Daoy (cell line): ENCODE measurements around the gene BANP. TPM values are rescaled to one million over a fixed set of nuclear protein-coding genes. Genes with fewer than 3 reads are reported as not detected.
"Not testable (repeated sequence)": the region's sequence is repeated elsewhere in the genome, so short reads cannot be mapped to it uniquely, and the experiment has no call there.

Source experiments
- DNase-seq: peaks from one replicate; pipeline ENCODE4 v3.0.0-alpha.2; 2015; ENCODE audit warnings: low read depth
- total RNA-seq: library from RNA; depleted of rRNA; stranded (reverse); fragments of >200 nt; shearing (Covaris generic); gene quantifications from 2 replicates; pipeline ENCODE4 v1.2.3, GENCODE V29; 2014; rRNA removed

BANP gene, protein sequence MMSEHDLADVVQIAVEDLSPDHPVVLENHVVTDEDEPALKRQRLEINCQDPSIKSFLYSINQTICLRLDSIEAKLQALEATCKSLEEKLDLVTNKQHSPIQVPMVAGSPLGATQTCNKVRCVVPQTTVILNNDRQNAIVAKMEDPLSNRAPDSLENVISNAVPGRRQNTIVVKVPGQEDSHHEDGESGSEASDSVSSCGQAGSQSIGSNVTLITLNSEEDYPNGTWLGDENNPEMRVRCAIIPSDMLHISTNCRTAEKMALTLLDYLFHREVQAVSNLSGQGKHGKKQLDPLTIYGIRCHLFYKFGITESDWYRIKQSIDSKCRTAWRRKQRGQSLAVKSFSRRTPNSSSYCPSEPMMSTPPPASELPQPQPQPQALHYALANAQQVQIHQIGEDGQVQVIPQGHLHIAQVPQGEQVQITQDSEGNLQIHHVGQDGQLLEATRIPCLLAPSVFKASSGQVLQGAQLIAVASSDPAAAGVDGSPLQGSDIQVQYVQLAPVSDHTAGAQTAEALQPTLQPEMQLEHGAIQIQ
- 16.1 and 16.7 TPM in 2 replicates for total RNA-seq

DNA sequence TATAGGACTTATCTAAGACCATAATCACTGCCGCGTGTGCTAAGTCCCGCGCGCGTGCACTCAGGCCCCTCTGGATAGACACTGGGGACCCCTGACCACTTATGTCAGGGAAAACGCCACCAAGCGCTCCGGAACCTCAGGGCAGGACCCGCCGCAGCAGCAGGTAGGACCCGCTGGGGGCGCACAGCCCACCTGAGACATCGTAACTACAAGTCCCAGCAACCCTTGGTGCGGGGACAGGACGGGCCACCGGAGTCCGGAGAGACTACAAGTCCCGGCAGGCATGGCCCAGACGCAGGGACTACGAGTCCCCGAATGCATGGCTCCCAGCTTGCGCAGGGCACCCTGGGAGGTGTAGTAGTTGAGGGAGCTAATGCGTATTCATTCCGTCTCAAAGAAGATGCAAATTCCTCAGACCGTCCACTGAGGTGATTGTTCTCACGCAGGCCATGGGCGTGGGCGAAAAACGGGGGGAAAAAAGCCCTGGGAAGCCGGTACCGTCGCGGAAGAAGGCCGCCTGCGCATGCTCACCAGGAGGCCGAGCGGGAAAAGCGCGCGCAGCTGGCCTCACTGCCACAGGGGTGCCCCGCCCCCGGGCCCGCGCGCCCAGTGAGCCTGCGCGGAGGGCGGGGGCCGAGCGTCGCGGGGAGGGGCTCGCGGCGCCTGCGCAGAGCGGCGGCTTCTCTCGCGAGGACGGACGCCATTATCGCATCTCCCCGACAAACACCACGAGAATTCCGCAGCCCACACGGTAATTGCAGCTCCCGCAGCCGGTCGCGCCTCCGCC is at the start of gene BANP:
Gene BANP, plus strand, starts transcription at position 670 of the 787 bp plus-strand sequence. CDS start 23,682 bp downstream, outside the sequence.
- DNase-seq = peak; percentile 98

GRCh38 chr16:87904963-87905362 is 46.3 kb upstream of the BANP start:
- not testable (repeated sequence) for DNase-seq

DNA sequence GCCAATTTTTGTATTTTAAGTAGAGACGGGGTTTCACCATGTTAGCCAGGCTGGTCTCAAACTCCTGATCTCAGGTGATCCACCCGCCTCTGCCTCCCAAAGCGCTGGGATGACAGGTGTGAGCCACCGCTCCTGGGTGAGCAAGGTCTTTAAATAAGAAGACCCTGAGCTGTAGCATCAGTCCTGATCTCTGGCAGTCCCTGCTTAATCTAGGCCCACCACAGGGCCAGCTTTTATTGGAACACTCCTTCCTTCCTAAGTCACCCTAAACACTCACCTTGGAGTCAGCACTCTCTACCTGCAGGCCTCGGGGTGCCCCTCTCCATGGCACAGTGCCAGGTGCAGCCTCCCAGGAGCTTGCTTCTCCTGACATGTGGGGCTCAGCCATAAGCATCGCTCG is 45.7 kb upstream of the BANP start:
- DNase-seq = not testable (repeated sequence)

GRCh38 chr16:87908101-87908500 is 43.1 kb upstream of the BANP start:
- not testable (repeated sequence) for DNase-seq

- DNase-seq = peak; percentile 63
Measured at GRCh38 chr16:87909203-87909935, 41.9 kb upstream of the BANP start.

- DNase-seq = not testable (repeated sequence)
Measured at GRCh38 chr16:87911106-87911763, 40.0 kb upstream of the BANP start.

GRCh38 chr16:87912691-87913090 is 38.5 kb upstream of the BANP start:
- not testable (repeated sequence) for DNase-seq

- DNase-seq = not testable (repeated sequence)
Measured at GRCh38 chr16:87914021-87914725, 37.1 kb upstream of the BANP start.

DNA sequence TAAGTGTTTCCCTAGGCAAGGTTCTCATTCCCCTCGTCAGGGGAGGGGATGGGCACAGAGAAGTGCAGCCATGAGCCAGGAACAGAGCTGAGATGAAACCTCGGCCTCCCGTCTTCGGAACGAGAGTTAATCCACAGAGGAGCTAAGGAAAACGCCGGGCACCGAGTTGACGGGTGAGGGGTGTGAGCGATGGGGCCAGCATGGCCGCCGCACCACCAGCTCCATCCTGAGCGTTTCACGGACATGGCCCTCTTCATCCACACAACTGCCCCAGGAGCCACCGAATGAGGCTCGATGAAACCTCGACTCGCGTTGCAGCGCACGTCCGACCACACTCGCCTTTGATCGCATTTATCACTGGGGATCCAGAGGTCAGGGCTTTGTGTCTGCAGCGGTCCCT is 36.4 kb upstream of the BANP start:
- DNase-seq = no peak

DNA sequence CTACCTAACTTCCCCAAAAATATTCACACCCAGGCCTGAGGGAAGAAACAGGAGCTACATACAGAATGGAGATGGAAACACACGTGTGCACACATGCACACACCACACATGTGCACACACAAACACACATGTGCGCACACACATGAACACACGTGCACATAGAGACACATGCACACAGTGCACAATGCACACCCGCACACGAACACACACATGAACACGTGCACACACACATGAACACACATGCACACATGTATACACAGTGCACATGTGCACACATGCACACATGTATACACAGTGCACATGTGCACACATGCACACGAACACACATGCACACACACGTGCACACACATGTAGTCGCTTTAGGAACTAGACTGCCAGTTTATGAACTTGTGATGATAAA is 33.7 kb upstream of the BANP start:
- DNase-seq = no peak

- DNase-seq = peak; percentile 51
Measured at GRCh38 chr16:87918338-87918737, 32.9 kb upstream of the BANP start.

DNA sequence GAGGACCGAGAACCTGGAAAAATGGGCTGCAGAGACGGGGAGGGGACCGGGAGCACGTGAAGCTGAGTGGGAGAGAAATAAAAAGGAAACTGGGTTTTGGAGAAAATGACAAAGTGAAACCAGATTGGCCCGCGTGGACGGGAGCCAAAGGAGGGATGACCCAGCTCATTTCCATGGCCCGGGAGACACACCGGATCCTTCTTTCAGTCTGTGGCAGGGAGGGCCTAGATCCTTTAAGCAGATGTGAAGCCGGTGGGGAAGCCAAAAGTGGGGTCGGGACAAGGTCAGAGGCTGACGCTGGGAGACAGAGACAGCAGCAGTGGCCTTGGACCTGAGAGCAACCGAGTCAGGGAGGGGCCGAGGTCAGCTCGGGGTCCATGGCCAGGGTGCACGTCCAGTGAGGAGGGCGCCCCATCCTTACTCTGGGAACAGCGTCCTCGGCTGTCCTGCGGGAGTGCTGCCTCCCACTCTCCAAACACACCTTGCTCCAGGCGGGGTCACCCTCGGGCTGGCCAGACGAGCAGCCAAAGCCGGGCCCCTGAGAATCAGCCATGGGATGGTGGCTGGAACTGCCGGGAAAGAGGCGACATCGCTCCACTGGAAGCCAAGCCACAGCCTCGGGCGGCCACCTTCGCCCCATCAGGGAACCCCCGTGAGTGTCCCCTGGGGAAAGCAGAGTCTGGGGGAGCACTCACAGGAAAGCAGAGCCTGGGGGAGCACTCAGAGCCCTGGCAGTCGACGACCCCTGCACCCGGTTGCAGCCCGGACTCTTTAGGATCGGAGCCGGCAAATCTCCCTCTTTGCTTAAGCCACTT is 32.2 kb upstream of the BANP start:
- DNase-seq = peak; percentile 57

GRCh38 chr16:87919681-87919994 is 31.6 kb upstream of the BANP start:
- DNase-seq = no peak

GRCh38 chr16:87921236-87921773 is 29.9 kb upstream of the BANP start:
- no peak for DNase-seq

- DNase-seq = no peak
Measured at GRCh38 chr16:87922250-87922871, 28.9 kb upstream of the BANP start.

GRCh38 chr16:87924041-87924810 is 27.0 kb upstream of the BANP start:
- no peak for DNase-seq

- DNase-seq = peak; percentile 43
Measured at GRCh38 chr16:87924811-87925670, 26.2 kb upstream of the BANP start.
